Transverse colon (tissue), 4 donors: ENCODE results near the gene PPP1R14B. TPM values are rescaled to one million over a fixed set of nuclear protein-coding genes. Genes with fewer than 3 reads are reported as not detected.

Source experiments
- DNase-seq: peaks from one replicate; pipeline ENCODE4 v3.0.0-alpha.2; 2019
- H3K27ac ChIP-seq, 4 donors: fragments of 200-600 bp; sonication (generic); 2 replicates each; pipeline ENCODE4 v1.5.1; 2016 to 2018; ENCODE audit warnings: inconsistent platforms in 4 of 4
- H3K27me3 ChIP-seq: fragments of 200-600 bp; sonication (generic); 2 replicates; pipeline ENCODE4 v1.5.1; 2017; ENCODE audit warnings: inconsistent platforms
- H3K36me3 ChIP-seq, 4 donors: fragments of 200-600 bp; sonication (generic); 2 replicates each; pipeline ENCODE4 v1.5.1; 2017 to 2019; ENCODE audit warnings: inconsistent platforms in 4 of 4
- H3K4me1 ChIP-seq, 4 donors: fragments of 200-600 bp; sonication (generic); 2 replicates each; pipeline ENCODE4 v1.5.1; 2017 to 2020; ENCODE audit warnings: inconsistent platforms in 4 of 4
- H3K4me3 ChIP-seq, 4 donors: fragments of 200-600 bp; sonication (generic); 1 replicate in 1 of 4; 2 replicates in 3 of 4; pipeline versions ENCODE4 v1.5.1 to v1.6.1; 2017 to 2019; ENCODE audit warnings: inconsistent platforms in 4 of 4
- H3K9me3 ChIP-seq, 2 donors: fragments of 200-600 bp; sonication (generic); 2 replicates each; pipeline ENCODE4 v1.5.1; 2017 to 2019; ENCODE audit warnings: inconsistent platforms in 2 of 2
- CTCF ChIP-seq, 5 experiments: fragments of 200-600 bp in 3 of 5; fragments of 450-650 bp in 2 of 5; sonication (generic) in 3 of 5; IDR thresholded peaks; 1 replicate in 2 of 5; 2 replicates in 3 of 5; pipeline ENCODE4 v1.5.1; 2016 to 2017; ENCODE audit warnings: antibody characterized with exemption in 5 of 5, inconsistent platforms in 3 of 5, mild to moderate bottlenecking in 2 of 5, moderate library complexity in 1 of 5
- EP300 ChIP-seq: sonication (generic); formaldehyde crosslinking; IDR thresholded peaks from one replicate; pipeline ENCODE4 v1.6.1; 2017; ENCODE audit warnings: antibody characterized with exemption, low read depth
- POLR2A ChIP-seq: fragments of 450-650 bp; IDR thresholded peaks from one replicate; pipeline ENCODE4 v1.6.1; 2016; ENCODE audit warnings: antibody characterized with exemption, mild to moderate bottlenecking, moderate library complexity
- POLR2AphosphoS5 ChIP-seq, 3 donors: sonication (generic); formaldehyde crosslinking; IDR thresholded peaks; one replicate each; pipeline ENCODE4 v1.6.1; 2016; ENCODE audit warnings: antibody characterized with exemption in 3 of 3
- WGBS, 2 donors: methylation state at CpG; one replicate each; pipeline ENCODE4 v1.1.5; 2018; ENCODE audit warnings: low coverage in 1 of 2; 5-methylcytosine and 5-hydroxymethylcytosine counted together
- in situ Hi-C, 4 donors: fragments of 200-750 bp; cut with MboI; loops; one replicate each; pipeline versions ENCODE4 v1.15.0 to v1.15.1; 2017; ENCODE audit warnings: low sequenced_read_pairs in 3 of 4, low pct_ligation_motif_present in 1 of 4, low pct_unique_long_range_greater_than_20kb in 1 of 4
- intact Hi-C: fragments of 100-400 bp; cut with DNase I; formaldehyde crosslinking; loops from one replicate; pipeline ENCODE4 v1.15.1; 2023; ENCODE audit warnings: low total_unique reads
- total RNA-seq, 4 donors: library from RNA; depleted of rRNA; stranded (reverse); fragments of >200 nt; gene quantifications; one replicate each; pipeline ENCODE4 v1.1.0, GENCODE V29; 2016

The PPP1R14B gene
- total RNA-seq, 4 donors from 2014 or later = 62.8 to 80.4 (median 73.2) TPM

GRCh38 chr11:64211181-64211872 is 35.4 kb downstream of the PPP1R14B start:
- DNase-seq = no peak
- Histone ChIP-seq H3K4me3 (no peak overlapping the region), H3K9me3 (no peaks in the 10 kb centered on the region), H3K4me1 (peaks cover 0 to 16% (median 11%) of the 10 kb centered on the region in 4 donors), H3K27ac (no peak overlapping the region), H3K27me3 (no peaks in the 10 kb centered on the region), H3K36me3 (peaks cover 0 to 5% (median 0%) of the 10 kb centered on the region in 4 donors)
- WGBS, 2 donors = 83 to 100% methylated on average over 1 to 27 of the region's 30 CpGs
- in situ Hi-C loops = no loop called here
- no peak for TF ChIP-seq CTCF (IDR thresholded peaks at IDR 0.05)
- no peak for TF ChIP-seq POLR2AphosphoS5 (IDR thresholded peaks at IDR 0.05)
- no peak for TF ChIP-seq EP300
- TF ChIP-seq POLR2A = no peak
- intact Hi-C loops = no loop called here

- H3K9me3 ChIP-seq = no peaks in the 10 kb centered on the region
- H3K4me1 ChIP-seq = peaks cover 7 to 23% (median 19%) of the 10 kb centered on the region in 4 donors
- in situ Hi-C loops = no loop called here
- H3K4me3 ChIP-seq = no peak overlapping the region
- no peak overlapping the region for H3K27ac ChIP-seq
- TF ChIP-seq POLR2AphosphoS5 (IDR thresholded peaks at IDR 0.05) (no peak), POLR2A (no peak), CTCF (IDR thresholded peaks at IDR 0.05) (no peak), EP300 (no peak)
- H3K36me3 ChIP-seq = peaks cover 0 to 4% (median 0%) of the 10 kb centered on the region in 4 donors
- 93% methylated on average over 24 of the region's 24 CpGs; no CpG with 5 or more reads in 1 of the 2 donors for WGBS, 2 donors
- no peak for DNase-seq
- intact Hi-C loops = no loop called here
- H3K27me3 ChIP-seq = no peaks in the 10 kb centered on the region
These were observed 36.3 kb downstream of the PPP1R14B start for GRCh38 chr11:64210301-64211020.

DNA sequence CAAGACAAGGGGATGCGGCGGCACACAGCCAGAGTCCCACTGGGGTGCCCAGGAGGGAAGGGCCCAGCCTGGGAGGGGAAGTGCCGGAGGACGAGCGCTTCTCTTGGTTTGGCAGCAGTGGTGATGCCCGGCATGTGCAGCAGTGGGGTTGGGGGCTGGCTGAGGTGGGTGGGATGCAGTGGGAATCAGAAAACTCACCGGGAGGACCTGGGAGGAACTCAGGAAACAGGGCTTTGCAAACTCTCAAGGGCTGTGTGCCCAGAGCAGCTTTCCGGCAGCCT is 37.2 kb downstream of the PPP1R14B start:
- 88 to 100% methylated on average over 3 to 8 of the region's 8 CpGs for whole genome bisulfite sequencing, 2 donors

More for the DNA sequence above, 37.2 kb downstream of the PPP1R14B start:
- Histone ChIP-seq H3K4me1 (peaks cover 7 to 33% (median 28%) of the 10 kb centered on the region in 4 donors), H3K36me3 (no peaks in the 10 kb centered on the region), H3K27me3 (no peaks in the 10 kb centered on the region), H3K4me3 (no peak overlapping the region), H3K27ac (no peak overlapping the region), H3K9me3 (no peaks in the 10 kb centered on the region)
- intact Hi-C loops = no loop called here
- in situ Hi-C loops = loop anchor here in 1 of 4 donors (10.0 kb wide), 1 partner anchor 85 kb away; the partner anchor contains the start of gene KCNK4
- TF ChIP-seq POLR2A (no peak), EP300 (no peak), CTCF (IDR thresholded peaks at IDR 0.05) (no peak), POLR2AphosphoS5 (IDR thresholded peaks at IDR 0.05) (no peak)
- no peak for DNase-seq
